GM12865 (cell line): ENCODE data around the gene CHP2.

Source experiments
- DNase-seq: peaks from one replicate; pipeline ENCODE4 v3.0.0; 2010; ENCODE audit warnings: low read depth
- H3K4me3 ChIP-seq: 2 replicates; pipeline ENCODE4 v1.5.1; 2011; ENCODE audit warnings: mild to moderate bottlenecking, low read depth, low read length, control low read depth
- TF ChIP-seq, protein P1 (sequence below): IDR thresholded peaks from 2 replicates; pipeline ENCODE4 v1.5.1; 2011; ENCODE audit warnings: low read length, control low read depth, low read depth, inconsistent platforms; ENCODE audit not compliant: insufficient read depth; ENCODE audit errors: missing control alignments

CHP2 gene

DNA sequence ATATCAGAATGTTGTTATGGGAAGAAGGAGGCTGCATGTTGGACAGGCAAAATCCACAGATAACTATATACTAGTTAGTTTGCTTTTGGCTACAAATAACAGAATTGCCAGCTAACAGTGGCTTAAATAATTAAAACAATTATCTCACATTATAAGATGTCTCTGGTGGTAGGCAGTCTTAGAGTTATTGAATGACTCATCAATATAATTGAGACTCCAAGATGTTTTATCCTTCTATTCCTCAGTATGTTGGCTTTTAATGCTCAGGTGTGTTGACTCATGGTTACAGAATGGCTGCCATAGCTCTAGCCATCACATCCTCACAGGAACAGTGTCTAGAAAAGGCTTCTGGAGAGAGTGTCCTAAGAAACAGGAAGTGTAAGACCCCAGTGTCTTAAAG, 11.1 kb downstream of the CHP2 start:
- no peak overlapping the region for H3K4me3 ChIP-seq
- no peak for DNase-seq
- TF ChIP-seq, protein P1, sequence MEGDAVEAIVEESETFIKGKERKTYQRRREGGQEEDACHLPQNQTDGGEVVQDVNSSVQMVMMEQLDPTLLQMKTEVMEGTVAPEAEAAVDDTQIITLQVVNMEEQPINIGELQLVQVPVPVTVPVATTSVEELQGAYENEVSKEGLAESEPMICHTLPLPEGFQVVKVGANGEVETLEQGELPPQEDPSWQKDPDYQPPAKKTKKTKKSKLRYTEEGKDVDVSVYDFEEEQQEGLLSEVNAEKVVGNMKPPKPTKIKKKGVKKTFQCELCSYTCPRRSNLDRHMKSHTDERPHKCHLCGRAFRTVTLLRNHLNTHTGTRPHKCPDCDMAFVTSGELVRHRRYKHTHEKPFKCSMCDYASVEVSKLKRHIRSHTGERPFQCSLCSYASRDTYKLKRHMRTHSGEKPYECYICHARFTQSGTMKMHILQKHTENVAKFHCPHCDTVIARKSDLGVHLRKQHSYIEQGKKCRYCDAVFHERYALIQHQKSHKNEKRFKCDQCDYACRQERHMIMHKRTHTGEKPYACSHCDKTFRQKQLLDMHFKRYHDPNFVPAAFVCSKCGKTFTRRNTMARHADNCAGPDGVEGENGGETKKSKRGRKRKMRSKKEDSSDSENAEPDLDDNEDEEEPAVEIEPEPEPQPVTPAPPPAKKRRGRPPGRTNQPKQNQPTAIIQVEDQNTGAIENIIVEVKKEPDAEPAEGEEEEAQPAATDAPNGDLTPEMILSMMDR = no peak

DNA sequence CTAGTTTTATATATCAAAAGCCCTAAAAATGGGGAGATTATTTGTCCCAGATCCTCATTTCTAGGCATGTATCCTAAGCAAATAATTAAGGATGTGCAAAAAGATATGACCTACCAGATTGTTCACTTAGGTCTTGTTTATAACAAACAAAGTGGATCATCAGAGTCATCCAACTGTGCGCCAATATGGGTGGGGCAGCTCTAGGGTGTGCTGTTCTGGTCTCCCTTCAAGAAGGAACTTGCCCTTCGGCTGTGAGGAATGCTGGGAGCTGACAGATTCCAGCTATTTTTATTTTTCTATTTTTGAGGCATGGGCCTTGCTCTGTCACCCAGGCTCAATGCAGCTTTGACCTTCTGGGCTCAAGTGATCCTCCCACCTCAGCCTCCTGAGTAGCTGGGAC, 13.8 kb downstream of the CHP2 start:
- TF ChIP-seq, protein P1 = no peak
- DNase-seq = no peak
- no peak overlapping the region for H3K4me3 ChIP-seq

DNA sequence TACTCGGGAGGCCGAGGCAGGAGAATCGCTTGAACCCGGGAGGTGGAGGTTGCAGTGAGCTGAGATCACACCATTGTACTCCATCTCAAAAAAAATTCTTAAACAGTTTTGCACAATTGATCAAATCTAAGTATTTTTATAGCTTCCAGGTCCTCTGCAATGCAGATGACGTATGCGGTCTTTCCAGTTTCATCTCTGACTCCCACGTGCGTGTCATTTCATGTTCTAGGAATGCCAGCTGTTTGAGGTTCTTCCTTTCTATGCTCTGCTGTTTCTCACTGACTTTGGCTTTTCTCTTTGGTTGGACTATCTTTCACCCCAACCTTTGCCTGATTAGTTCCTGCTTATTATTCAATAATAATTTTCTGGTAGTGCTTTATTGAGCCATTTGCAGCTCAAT, 16.2 kb downstream of the CHP2 start:
- DNase-seq = no peak
- TF ChIP-seq, protein P1 = no peak
- H3K4me3 ChIP-seq = no peak overlapping the region

DNA sequence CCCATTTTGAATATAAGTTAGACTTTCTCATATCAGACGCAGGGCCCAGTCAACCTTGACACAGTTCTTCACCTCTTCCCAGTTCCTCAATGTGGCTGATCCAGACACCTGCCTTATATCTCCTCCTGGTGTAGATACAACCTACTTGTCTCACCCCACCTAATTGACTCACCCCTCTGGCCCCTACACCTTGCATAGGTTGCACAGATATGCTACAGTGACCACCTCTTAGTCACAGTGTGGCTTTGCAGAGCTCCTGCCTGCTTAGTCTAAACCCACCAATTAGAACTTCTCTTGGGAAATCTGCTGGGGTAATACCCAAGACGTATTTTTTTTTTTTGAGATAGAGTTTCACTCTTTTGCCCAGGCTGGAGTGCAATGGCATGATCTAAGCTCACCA, 16.8 kb downstream of the CHP2 start:
- TF ChIP-seq, protein P1 = no peak
- H3K4me3 ChIP-seq = no peak overlapping the region
- DNase-seq = peak; percentile 12

DNA sequence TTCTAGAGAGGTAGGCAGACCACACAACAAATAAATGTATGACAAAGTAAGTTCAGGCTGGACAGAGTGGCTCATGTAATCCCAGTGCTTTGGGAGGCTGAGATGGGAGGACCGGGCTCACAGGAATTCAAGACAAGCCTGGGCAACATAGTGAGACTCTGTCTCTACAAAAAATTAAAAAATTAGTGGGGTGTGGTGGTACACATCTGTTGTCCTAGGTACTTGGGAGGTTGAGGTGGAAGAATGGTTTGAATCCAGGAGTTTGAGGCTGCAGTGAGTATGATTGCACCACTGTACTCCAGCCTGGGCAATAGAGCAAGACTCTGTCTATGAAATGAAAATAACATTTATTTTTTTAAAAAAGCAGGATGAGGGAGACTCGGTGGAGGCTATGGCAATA, 18.5 kb downstream of the CHP2 start:
- TF ChIP-seq, protein P1 = no peak
- no peak overlapping the region for H3K4me3 ChIP-seq
- no peak for DNase-seq

DNA sequence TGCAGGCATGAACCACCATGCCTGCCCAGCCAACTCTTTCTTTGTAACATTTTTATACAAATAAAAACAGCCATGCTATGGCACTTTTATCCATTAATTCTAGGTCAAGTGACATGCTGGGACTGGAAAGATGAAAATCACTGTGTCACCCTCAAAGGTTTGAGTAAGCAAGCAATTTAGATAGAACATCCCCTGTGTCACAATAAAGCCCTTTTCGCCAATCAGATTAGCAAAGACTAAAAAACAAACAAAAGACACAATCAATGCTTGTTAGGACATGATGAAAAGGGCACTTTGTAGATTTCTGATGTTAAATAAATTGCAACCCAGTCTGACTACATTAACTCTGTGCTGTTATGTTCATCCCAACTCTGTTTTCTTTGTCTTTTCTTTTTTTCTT, 26.4 kb downstream of the CHP2 start:
- H3K4me3 ChIP-seq = no peak overlapping the region
- no peak for DNase-seq
- TF ChIP-seq, protein P1 = no peak

DNA sequence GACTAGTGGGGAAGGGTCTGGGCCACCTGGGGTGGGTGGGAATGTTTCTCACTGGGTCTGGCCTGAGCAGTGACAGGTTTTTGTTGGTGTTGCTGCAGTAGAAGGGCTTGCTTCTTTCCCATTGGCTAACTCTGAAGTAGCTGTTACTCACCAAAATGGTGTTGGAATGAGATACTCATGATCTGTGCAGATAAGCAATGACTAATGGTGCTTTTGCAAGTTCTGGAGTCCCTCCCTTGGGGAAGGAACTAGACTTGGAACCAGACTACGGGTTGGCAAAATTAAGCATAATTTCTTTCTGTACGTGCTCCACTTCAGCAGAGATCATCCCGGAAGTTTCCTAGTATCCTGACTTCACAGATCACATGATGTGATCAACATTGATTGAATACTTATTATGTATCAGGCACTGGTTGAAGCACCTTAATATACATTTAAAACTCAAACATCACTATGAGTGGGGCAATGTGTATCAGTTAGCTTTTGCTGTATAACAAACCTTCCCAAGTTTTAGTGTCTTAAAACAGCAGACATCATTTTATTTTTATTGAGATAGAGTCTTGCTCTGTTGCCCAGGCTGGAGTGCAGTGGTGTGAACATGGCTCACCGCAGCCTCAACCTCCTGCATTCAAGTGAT, 30.1 kb downstream of the CHP2 start:
- H3K4me3 ChIP-seq = no peak overlapping the region
- TF ChIP-seq, protein P1 = no peak
- DNase-seq = no peak
